ENCODE data around the gene PBX4.
A peak's percentile ranks its signal among the peaks of the same experiment; 100 is the strongest.

Gene PBX4

DNA sequence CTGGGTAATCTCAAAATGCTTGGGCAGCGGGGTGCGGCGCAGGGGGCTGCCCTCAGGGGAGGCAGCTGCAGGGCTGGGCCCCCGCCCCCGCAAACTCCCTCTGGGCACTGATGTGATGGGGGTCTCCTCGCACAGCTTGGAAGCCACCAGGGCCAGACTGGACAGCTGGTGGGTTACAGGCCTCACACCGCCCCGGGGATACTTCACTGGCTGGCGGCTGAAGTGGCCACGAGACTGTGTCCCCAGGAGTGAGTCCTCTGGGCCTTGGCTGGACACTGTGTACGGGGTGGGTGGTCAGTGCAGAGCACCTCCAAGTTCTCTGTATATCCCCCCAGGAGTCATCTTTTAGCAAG, 11.6 kb upstream of the PBX4 start:
- Mint-ChIP-seq H3K4me1 (peaks cover 41% of the 10 kb centered on the region), H3K27ac (ENCODE audit: low read depth) (no peak overlapping the region), H3K9me3 (no peaks in the 10 kb centered on the region), H3K4me3 (no peak overlapping the region), H3K27me3 (no peaks in the 10 kb centered on the region), H3K36me3 (ENCODE audit: insufficient read depth) (peaks cover 51% of the 10 kb centered on the region)
- DNase-seq (ENCODE audit: low spot score in 2 of 2): no peak
- no peak for ATAC-seq (replicated peaks; ENCODE audit: extremely low read depth, poor library complexity, severe bottlenecking)

GRCh38 chr19:19628501-19629134, 10.1 kb upstream of the PBX4 start:
- Mint-ChIP-seq H3K9me3 (no peaks in the 10 kb centered on the region), H3K27ac (ENCODE audit: low read depth) (peak overlapping the region; percentile 90), H3K4me3 (peak overlapping the region; percentile 88), H3K27me3 (no peaks in the 10 kb centered on the region), H3K36me3 (ENCODE audit: insufficient read depth) (peaks cover 42% of the 10 kb centered on the region), H3K4me1 (peaks cover 37% of the 10 kb centered on the region)
- ATAC-seq (replicated peaks; ENCODE audit: extremely low read depth, poor library complexity, severe bottlenecking): peak; percentile 19
- peak in 1 of 2 donors; percentile 49 for DNase-seq (ENCODE audit: low spot score in 2 of 2)

GRCh38 chr19:19627621-19628500, 9.4 kb upstream of the PBX4 start, which contains the start of gene LPAR2:
TSS of gene LPAR2 (minus strand) at chr19:19628220. CDS start at chr19:19627275, 945 bp downstream.
- no peaks in the 10 kb centered on the region for H3K27me3 Mint-ChIP-seq
- peak within 1 kb of the TSS; percentile 95 for H3K27ac Mint-ChIP-seq (ENCODE audit: low read depth)
- peak; percentile 82 for ATAC-seq (replicated peaks; ENCODE audit: extremely low read depth, poor library complexity, severe bottlenecking)
- H3K36me3 Mint-ChIP-seq (ENCODE audit: insufficient read depth): peaks cover 37% of the 10 kb centered on the region
- peak within 1 kb of the TSS; percentile 88 for H3K4me3 Mint-ChIP-seq
- peak; percentile 60 to 63 for DNase-seq (ENCODE audit: low spot score in 2 of 2)
- H3K9me3 Mint-ChIP-seq: no peaks in the 10 kb centered on the region
- H3K4me1 Mint-ChIP-seq: peaks cover 34% of the 10 kb centered on the region

DNA sequence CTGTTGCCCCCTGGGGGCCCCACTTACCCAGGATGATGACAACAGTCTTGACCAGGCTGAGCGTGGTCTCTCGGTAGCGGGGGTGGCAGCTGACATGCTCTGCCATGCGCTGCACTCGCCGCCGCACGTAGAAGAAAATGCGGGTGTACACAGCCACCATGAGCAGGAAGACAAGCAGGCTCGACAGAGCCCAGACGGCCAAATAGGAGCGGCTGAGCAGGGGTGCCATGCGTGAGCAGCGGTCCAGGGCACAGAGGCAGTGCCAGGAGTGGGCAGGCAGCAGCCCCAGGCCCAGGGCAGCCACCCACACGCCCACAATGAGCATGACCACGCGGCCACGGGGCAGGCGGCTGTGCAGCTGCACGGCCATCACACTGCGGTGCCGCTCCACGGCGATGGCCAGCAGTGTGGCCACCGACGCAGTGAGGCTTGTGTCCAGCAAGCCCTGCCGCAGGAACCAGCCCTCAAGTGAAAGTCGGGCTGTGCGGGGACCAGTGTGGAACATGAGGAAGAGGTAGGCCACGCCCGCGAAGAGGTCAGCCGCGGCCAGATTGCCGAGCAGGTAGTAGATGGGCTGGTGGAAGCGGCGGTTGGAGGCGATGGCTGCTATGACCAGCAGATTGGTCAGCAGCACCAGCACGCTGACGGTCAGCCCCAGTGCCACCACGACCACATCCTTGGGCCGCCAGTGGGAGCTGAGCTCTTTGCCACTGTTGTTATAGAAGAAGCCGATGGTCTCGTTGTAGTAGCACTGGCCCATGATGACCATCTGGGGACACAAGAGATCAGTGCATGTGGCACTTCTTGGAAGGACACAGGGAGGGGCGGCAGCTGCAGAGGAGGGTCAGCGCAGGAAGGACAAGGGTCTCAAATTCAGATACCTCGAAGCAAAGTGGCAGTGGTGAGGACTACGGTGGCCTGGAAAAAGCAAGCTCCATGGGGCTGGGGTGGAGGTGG, 8.3 kb upstream of the PBX4 start:
- no peak for ATAC-seq (replicated peaks; ENCODE audit: extremely low read depth, poor library complexity, severe bottlenecking)
- Mint-ChIP-seq H3K4me1 (peaks cover 34% of the 10 kb centered on the region), H3K9me3 (no peaks in the 10 kb centered on the region), H3K36me3 (ENCODE audit: insufficient read depth) (peaks cover 33% of the 10 kb centered on the region), H3K4me3 (peak overlapping the region; percentile 88), H3K27me3 (no peaks in the 10 kb centered on the region), H3K27ac (ENCODE audit: low read depth) (peak overlapping the region; percentile 95)
- no peak for DNase-seq (ENCODE audit: low spot score in 2 of 2)

- Mint-ChIP-seq H3K4me1 (peaks cover 38% of the 10 kb centered on the region), H3K9me3 (no peaks in the 10 kb centered on the region), H3K27ac (ENCODE audit: low read depth) (peak overlapping the region; percentile 13), H3K4me3 (no peak overlapping the region), H3K36me3 (ENCODE audit: insufficient read depth) (peaks cover 24% of the 10 kb centered on the region), H3K27me3 (no peaks in the 10 kb centered on the region)
- DNase-seq (ENCODE audit: low spot score in 2 of 2) (no peak), ATAC-seq (replicated peaks; ENCODE audit: extremely low read depth, poor library complexity, severe bottlenecking) (no peak)
These were observed 5.6 kb upstream of the PBX4 start for GRCh38 chr19:19624032-19624570.

DNA sequence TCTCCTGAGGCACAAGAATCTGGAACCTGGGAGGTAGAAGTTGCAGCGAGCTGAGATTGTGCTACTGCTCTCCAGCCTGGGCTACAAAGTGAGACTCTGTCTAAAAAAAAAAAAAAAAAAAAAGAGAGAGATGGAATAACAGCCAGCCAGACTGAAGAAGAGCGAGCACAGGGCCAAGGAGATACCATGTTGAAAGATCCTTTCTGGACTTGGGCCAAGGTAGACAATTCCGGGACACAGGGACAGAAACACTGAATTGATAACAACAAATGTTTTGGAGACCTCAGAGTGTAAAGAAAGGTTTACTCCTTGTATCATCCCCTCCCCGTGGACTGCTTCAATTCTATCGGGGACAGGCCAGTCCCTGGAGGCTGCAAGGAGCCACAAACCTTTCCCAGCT, 4.9 kb upstream of the PBX4 start:
- Mint-ChIP-seq H3K27ac (ENCODE audit: low read depth) (no peak overlapping the region), H3K27me3 (no peaks in the 10 kb centered on the region)

GRCh38 chr19:19619849-19620210, 1.3 kb upstream of the PBX4 start:
- no peak overlapping the region for H3K4me3 Mint-ChIP-seq
- ATAC-seq (replicated peaks; ENCODE audit: extremely low read depth, poor library complexity, severe bottlenecking): no peak
- H3K27ac Mint-ChIP-seq (ENCODE audit: low read depth): no peak overlapping the region
- H3K36me3 Mint-ChIP-seq (ENCODE audit: insufficient read depth): peaks cover 25% of the 10 kb centered on the region
- no peaks in the 10 kb centered on the region for H3K27me3 Mint-ChIP-seq
- no peaks in the 10 kb centered on the region for H3K9me3 Mint-ChIP-seq
- peaks cover 51% of the 10 kb centered on the region for H3K4me1 Mint-ChIP-seq
- DNase-seq (ENCODE audit: low spot score in 2 of 2): no peak

More for the DNA sequence above, 4.9 kb upstream of the PBX4 start:
- Mint-ChIP-seq H3K36me3 (ENCODE audit: insufficient read depth) (peaks cover 22% of the 10 kb centered on the region), H3K4me3 (no peak overlapping the region), H3K9me3 (no peaks in the 10 kb centered on the region), H3K4me1 (peaks cover 39% of the 10 kb centered on the region)
- DNase-seq (ENCODE audit: low spot score in 2 of 2) (no peak), ATAC-seq (replicated peaks; ENCODE audit: extremely low read depth, poor library complexity, severe bottlenecking) (no peak)

GRCh38 chr19:19619181-19619848, 828 bp upstream of the PBX4 start:
- Mint-ChIP-seq H3K4me3 (peak overlapping the region; percentile 75), H3K4me1 (peaks cover 49% of the 10 kb centered on the region), H3K27me3 (no peaks in the 10 kb centered on the region), H3K27ac (ENCODE audit: low read depth) (peak overlapping the region; percentile 97), H3K9me3 (no peaks in the 10 kb centered on the region), H3K36me3 (ENCODE audit: insufficient read depth) (peaks cover 24% of the 10 kb centered on the region)
- ATAC-seq (replicated peaks; ENCODE audit: extremely low read depth, poor library complexity, severe bottlenecking) (no peak), DNase-seq (ENCODE audit: low spot score in 2 of 2) (no peak)

DNA sequence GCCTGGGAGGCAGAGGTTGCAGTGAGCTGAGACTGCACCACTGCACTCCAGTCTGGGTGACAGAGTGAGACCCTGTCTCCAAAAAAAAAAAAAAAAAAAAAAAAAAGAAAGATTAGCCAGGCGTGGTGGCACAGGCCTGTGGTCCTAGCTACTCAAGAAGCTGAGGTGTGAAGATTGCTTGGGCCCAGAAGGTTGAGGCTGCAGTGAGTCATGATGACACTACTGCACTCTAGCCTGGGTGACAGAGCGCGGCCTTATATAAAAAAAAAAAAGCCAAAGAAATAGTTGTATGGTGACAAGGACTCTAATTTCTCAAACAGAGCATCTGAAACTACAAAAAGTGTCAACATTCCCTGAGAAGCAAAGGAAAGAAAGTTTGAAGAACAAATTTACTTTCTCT, 3.4 kb downstream of the PBX4 start:
- no peaks in the 10 kb centered on the region for H3K27me3 Mint-ChIP-seq
- peak overlapping the region; percentile 81 for H3K27ac Mint-ChIP-seq (ENCODE audit: low read depth)
- DNase-seq (ENCODE audit: low spot score in 2 of 2) (peak in 1 of 2 donors; percentile 34), ATAC-seq (replicated peaks; ENCODE audit: extremely low read depth, poor library complexity, severe bottlenecking) (peak; percentile 34)
- H3K4me3 Mint-ChIP-seq: peak overlapping the region; percentile 75
- no peaks in the 10 kb centered on the region for H3K9me3 Mint-ChIP-seq
- H3K36me3 Mint-ChIP-seq (ENCODE audit: insufficient read depth): peaks cover 20% of the 10 kb centered on the region
- H3K4me1 Mint-ChIP-seq: peaks cover 49% of the 10 kb centered on the region

DNA sequence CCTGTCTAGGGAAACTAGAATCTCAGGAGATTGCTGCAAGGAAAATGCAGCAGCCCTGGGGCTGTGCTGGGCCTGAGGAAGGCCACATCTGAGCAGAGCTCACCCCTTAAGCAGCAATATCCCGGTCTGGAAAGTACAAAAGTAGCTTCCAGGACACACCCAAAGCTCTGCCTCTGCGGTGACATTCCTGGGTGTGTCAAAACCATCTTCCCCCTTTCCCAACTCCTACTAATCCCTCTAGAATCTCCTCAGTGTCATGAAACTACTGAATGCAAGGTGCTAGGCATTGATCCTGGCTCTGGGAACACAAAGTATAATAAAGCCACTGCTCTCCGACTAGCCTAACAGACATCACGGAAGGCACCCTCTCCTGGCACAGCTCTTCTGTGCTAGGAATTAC, 5.0 kb downstream of the PBX4 start:
- no peak overlapping the region for H3K4me3 Mint-ChIP-seq

DNA sequence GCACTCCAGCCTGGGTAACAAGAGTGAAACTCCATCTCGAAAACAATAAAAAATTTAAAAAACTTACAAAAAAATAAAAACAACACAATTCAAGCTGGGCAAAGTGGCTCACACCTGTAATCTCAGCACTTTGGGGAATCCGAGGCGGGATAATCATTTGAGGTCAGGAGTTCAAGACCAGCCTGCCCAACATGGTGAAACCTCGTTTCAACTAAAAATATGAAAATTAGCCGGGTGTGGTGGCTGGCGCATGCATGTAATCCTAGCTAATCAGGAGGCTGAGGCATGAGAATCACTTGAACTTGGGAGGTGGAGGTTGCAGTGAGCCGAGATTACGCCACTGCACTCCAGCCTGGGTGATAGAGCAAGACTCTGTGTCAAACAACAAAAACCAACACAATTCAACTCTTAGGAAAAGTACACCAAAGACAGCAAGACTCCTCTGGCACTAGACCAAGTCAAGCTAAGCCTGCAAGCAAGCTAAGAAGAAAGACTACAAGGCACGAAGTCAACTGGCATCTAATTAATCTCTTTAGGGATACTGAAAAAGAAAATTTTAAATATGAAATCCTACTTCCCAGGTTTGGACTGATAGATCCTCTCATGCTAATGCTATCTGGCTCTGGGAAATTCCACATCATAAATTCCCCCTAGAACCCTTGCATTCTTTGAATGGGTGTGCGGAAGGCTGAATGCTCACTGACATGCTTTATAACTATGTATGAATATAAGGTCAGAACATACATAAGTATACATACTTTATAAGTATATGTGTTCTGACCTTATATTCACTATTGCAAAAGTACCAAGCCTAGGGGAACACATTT, 7.9 kb downstream of the PBX4 start:
- no peaks in the 10 kb centered on the region for H3K9me3 Mint-ChIP-seq
- no peak overlapping the region for H3K27ac Mint-ChIP-seq (ENCODE audit: low read depth)
- peaks cover 16% of the 10 kb centered on the region for H3K36me3 Mint-ChIP-seq (ENCODE audit: insufficient read depth)
- DNase-seq (ENCODE audit: low spot score in 2 of 2): no peak
- H3K4me3 Mint-ChIP-seq: no peak overlapping the region
- ATAC-seq (replicated peaks; ENCODE audit: extremely low read depth, poor library complexity, severe bottlenecking): no peak
- H3K4me1 Mint-ChIP-seq: peaks cover 34% of the 10 kb centered on the region
- H3K27me3 Mint-ChIP-seq: no peaks in the 10 kb centered on the region

More for the DNA sequence above, 5.0 kb downstream of the PBX4 start:
- DNase-seq (ENCODE audit: low spot score in 2 of 2): no peak
- no peak for ATAC-seq (replicated peaks; ENCODE audit: extremely low read depth, poor library complexity, severe bottlenecking)
- Mint-ChIP-seq H3K4me1 (peaks cover 47% of the 10 kb centered on the region), H3K36me3 (ENCODE audit: insufficient read depth) (peaks cover 20% of the 10 kb centered on the region), H3K27me3 (no peaks in the 10 kb centered on the region), H3K27ac (ENCODE audit: low read depth) (no peak overlapping the region), H3K9me3 (no peaks in the 10 kb centered on the region)

Data from central memory CD8-positive, alpha-beta T cell (primary cell).